Esophagus muscularis mucosa (tissue), 4 donors: ENCODE results near the gene DNAH11. TPM values are rescaled to one million over a fixed set of nuclear protein-coding genes. Genes with fewer than 3 reads are reported as not detected.

ENCODE experiments used
- DNase-seq: peaks from one replicate; pipeline ENCODE4 v3.0.0-alpha.2; 2017; ENCODE audit errors: extremely low spot score
- H3K27ac ChIP-seq, 4 donors: fragments of 200-600 bp; sonication (generic); replicated peaks in 1 of 4; 1 replicate in 3 of 4; 2 replicates in 1 of 4; pipeline ENCODE4 v1.5.1; 2016 to 2019; ENCODE audit warnings: mild to moderate bottlenecking in 1 of 4
- H3K27me3 ChIP-seq, 4 donors: fragments of 200-600 bp; sonication (generic); one replicate each; pipeline versions ENCODE4 v1.5.1 to v1.6.0; 2016 to 2019
- H3K36me3 ChIP-seq, 4 donors: fragments of 200-600 bp; sonication (generic); one replicate each; pipeline ENCODE4 v1.5.1; 2016 to 2019
- H3K4me1 ChIP-seq, 4 donors: fragments of 200-600 bp; sonication (generic); one replicate each; pipeline ENCODE4 v1.5.1; 2016 to 2019
- H3K4me3 ChIP-seq, 4 donors: fragments of 200-600 bp; sonication (generic); 1 replicate in 2 of 4; 2 replicates in 2 of 4; pipeline ENCODE4 v1.5.1; 2016 to 2019; ENCODE audit warnings: mild to moderate bottlenecking in 4 of 4, moderate library complexity in 1 of 4
- H3K9me3 ChIP-seq, 4 donors: fragments of 200-600 bp; sonication (generic); 1 replicate in 3 of 4; 2 replicates in 1 of 4; pipeline ENCODE4 v1.5.1; 2016 to 2019
- EP300 ChIP-seq: sonication (generic); formaldehyde crosslinking; IDR thresholded peaks from one replicate; pipeline ENCODE4 v1.6.1; 2017; ENCODE audit warnings: antibody characterized with exemption
- POLR2A ChIP-seq: fragments of 450-650 bp; IDR thresholded peaks from one replicate; pipeline ENCODE4 v1.6.1; 2017; ENCODE audit warnings: antibody characterized with exemption, moderate library complexity, mild to moderate bottlenecking, low read depth
- POLR2AphosphoS5 ChIP-seq, 2 donors: sonication (generic); formaldehyde crosslinking; IDR thresholded peaks; one replicate each; pipeline ENCODE4 v1.6.1; 2017; ENCODE audit warnings: antibody characterized with exemption in 2 of 2
- WGBS: methylation state at CpG from one replicate; pipeline ENCODE4 v1.1.5; 2018; 5-methylcytosine and 5-hydroxymethylcytosine counted together
- intact Hi-C: fragments of 100-400 bp; cut with DNase I; formaldehyde crosslinking; loops from one replicate; pipeline ENCODE4 v1.15.1; 2023
- total RNA-seq, 4 donors: library from RNA; depleted of rRNA; stranded (reverse); fragments of >200 nt; gene quantifications; one replicate each; pipeline versions ENCODE4 v1.1.0 to v1.2.1, GENCODE V29; 2016
- TF ChIP-seq, protein P1 (sequence below), 3 experiments: fragments of 200-600 bp in 2 of 3; fragments of 450-650 bp in 1 of 3; sonication (generic) in 2 of 3; IDR thresholded peaks; one replicate each; pipeline ENCODE4 v1.5.1; 2017 to 2019; ENCODE audit warnings: antibody characterized with exemption in 3 of 3, mild to moderate bottlenecking in 2 of 3, moderate library complexity in 1 of 3

DNAH11 gene
- total RNA-seq, 4 donors from 2014 or later = 8.7 to 16.6 (median 13.1) TPM

DNA sequence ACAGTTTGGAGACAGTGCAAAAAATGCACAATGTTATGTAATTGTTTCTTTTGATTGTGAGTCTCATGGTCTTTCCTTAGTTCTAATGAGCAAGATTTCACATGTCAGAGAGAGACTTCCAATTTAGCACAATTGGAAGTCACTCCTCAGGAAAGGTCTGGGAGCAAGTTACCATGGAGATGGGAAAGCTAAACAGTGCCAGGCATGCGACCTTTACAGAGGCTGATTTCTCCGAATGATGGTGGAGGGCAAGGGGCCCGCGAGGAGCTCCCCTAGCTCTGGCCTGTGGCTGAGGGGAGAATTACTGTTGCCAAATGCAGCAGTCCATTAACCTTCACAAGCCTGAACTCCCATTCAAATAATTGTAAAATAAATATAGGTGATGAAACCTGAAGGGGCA is 343.6 kb downstream of the DNAH11 start:
- intact Hi-C loops = no loop called here
- 47% methylated on average over 4 of the region's 4 CpGs for WGBS
- Histone ChIP-seq H3K9me3 (no peaks in the 10 kb centered on the region), H3K4me1 (no peaks in the 10 kb centered on the region), H3K36me3 (no peaks in the 10 kb centered on the region), H3K27ac (no peak overlapping the region), H3K27me3 (no peaks in the 10 kb centered on the region), H3K4me3 (no peak overlapping the region)
- DNase-seq = no peak
- TF ChIP-seq, protein P1, sequence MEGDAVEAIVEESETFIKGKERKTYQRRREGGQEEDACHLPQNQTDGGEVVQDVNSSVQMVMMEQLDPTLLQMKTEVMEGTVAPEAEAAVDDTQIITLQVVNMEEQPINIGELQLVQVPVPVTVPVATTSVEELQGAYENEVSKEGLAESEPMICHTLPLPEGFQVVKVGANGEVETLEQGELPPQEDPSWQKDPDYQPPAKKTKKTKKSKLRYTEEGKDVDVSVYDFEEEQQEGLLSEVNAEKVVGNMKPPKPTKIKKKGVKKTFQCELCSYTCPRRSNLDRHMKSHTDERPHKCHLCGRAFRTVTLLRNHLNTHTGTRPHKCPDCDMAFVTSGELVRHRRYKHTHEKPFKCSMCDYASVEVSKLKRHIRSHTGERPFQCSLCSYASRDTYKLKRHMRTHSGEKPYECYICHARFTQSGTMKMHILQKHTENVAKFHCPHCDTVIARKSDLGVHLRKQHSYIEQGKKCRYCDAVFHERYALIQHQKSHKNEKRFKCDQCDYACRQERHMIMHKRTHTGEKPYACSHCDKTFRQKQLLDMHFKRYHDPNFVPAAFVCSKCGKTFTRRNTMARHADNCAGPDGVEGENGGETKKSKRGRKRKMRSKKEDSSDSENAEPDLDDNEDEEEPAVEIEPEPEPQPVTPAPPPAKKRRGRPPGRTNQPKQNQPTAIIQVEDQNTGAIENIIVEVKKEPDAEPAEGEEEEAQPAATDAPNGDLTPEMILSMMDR (IDR thresholded peaks at IDR 0.05) = no peak
- TF ChIP-seq EP300 (no peak), POLR2A (no peak), POLR2AphosphoS5 (IDR thresholded peaks at IDR 0.05) (no peak)

DNA sequence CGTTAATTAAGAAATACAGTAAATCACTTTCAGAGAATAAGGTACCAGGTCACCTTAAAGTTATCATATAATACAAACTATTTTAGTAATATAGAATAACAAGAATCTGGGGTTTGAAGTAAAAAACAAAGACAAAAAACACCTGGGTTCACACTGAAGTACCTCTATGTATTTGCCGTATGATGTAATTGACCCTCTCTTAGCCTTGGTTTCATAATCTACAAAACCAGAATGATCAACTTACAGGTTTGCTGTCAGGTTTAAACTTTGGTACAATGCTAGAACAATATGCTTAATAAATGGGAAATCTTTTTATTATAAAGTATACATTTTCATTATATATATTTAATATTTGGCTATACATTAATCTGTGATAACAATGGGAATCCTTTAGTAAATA is 344.5 kb downstream of the DNAH11 start:
- no peaks in the 10 kb centered on the region for H3K36me3 ChIP-seq
- H3K27ac ChIP-seq = no peak overlapping the region
- H3K27me3 ChIP-seq = no peaks in the 10 kb centered on the region
- TF ChIP-seq, protein P1 (IDR thresholded peaks at IDR 0.05) = no peak
- TF ChIP-seq EP300 (no peak), POLR2A (no peak), POLR2AphosphoS5 (IDR thresholded peaks at IDR 0.05) (no peak)
- no peaks in the 10 kb centered on the region for H3K9me3 ChIP-seq
- H3K4me3 ChIP-seq = no peak overlapping the region
- no peaks in the 10 kb centered on the region for H3K4me1 ChIP-seq
- WGBS = 90% methylated on average over 2 of the region's 2 CpGs
- intact Hi-C loops = no loop called here
- no peak for DNase-seq

DNA sequence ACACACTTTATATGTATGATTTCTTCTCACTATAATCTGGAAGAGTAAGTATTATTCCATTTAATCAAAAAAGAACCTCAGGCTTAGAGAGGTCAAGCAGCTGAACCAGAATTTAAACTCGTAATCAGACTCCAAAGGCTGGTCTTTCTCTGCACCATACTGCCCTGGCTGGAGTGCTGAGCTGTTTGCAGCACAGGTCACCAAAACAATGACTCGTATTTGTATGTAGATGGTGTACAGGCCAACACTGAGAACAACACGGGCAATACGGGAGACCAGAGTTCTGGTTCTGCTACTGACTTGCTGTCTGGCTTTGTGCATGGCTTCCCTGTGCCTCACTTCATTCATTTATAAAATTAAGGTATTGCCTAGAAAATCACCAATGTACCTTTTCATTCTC is 344.9 kb downstream of the DNAH11 start:
- TF ChIP-seq EP300 = no peak
- no peak for TF ChIP-seq POLR2A
- TF ChIP-seq, protein P1 (IDR thresholded peaks at IDR 0.05) = no peak
- no peak for TF ChIP-seq POLR2AphosphoS5 (IDR thresholded peaks at IDR 0.05)
- WGBS = 90% methylated on average over 4 of the region's 4 CpGs
- Histone ChIP-seq H3K27me3 (no peaks in the 10 kb centered on the region), H3K4me3 (no peak overlapping the region), H3K27ac (no peak overlapping the region), H3K9me3 (no peaks in the 10 kb centered on the region), H3K4me1 (no peaks in the 10 kb centered on the region), H3K36me3 (no peaks in the 10 kb centered on the region)
- no peak for DNase-seq
- intact Hi-C loops = no loop called here

DNA sequence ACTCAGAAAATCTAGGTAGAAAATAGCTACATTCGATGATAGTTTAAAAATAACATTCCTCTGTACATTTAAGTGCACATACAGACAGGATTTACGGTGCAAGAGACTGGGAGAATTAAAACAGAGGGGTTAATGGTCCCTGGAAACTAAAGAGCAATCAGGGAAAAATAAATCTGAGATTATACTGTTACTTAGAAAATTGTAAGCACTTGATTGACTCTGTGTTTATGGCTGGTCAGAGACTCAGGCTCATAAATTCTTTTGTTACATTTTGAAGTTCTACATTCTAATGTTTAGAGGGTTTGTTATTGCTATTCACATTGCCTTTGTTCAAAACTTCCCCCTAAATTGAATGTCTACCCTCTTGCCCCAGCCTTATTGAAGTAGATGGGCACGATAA is 348.5 kb downstream of the DNAH11 start:
- intact Hi-C loops = no loop called here
- 69% methylated on average over 3 of the region's 3 CpGs for WGBS
- H3K36me3 ChIP-seq = no peaks in the 10 kb centered on the region
- DNase-seq = no peak
- H3K4me3 ChIP-seq = no peak overlapping the region
- TF ChIP-seq POLR2A (no peak), EP300 (no peak), POLR2AphosphoS5 (IDR thresholded peaks at IDR 0.05) (no peak)
- TF ChIP-seq, protein P1 (IDR thresholded peaks at IDR 0.05) = no peak
- H3K27ac ChIP-seq = no peak overlapping the region
- no peaks in the 10 kb centered on the region for H3K4me1 ChIP-seq
- H3K9me3 ChIP-seq = no peaks in the 10 kb centered on the region
- H3K27me3 ChIP-seq = no peaks in the 10 kb centered on the region

DNA sequence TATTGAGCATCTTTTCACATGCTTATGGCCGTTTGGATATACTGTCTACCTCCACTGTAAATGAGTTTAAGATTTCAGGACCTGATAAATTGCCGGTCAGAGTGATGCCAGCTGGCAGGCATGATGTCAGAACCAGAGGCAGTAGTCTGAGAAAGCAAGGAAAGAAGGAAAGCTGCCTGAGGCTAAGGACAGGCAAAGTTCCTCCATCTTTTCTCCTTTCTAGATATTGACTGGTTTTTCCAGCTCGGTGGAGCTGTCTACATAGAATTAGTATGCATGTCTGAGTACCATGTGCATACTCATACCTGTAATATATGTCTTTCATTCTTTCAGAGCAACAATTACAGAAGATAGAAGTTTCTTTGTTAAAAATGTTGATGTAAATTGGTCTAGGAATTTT is 350.6 kb downstream of the DNAH11 start:
- intact Hi-C loops = no loop called here
- DNase-seq = no peak
- TF ChIP-seq, protein P1 (IDR thresholded peaks at IDR 0.05) = no peak
- no peak for TF ChIP-seq EP300
- no peak for TF ChIP-seq POLR2AphosphoS5 (IDR thresholded peaks at IDR 0.05)
- TF ChIP-seq POLR2A = no peak
- Histone ChIP-seq H3K4me1 (no peaks in the 10 kb centered on the region), H3K27me3 (no peaks in the 10 kb centered on the region), H3K9me3 (no peaks in the 10 kb centered on the region), H3K4me3 (no peak overlapping the region), H3K36me3 (peaks cover 0 to 4% (median 0%) of the 10 kb centered on the region in 4 donors), H3K27ac (no peak overlapping the region)
- 71% methylated on average over 3 of the region's 3 CpGs for WGBS
